GM20000 (cell line): ENCODE results near the gene ASIC2.

Experiments used
- DNase-seq: peaks from one replicate; pipeline ENCODE4 v3.0.0; 2012; ENCODE audit warnings: low spot score
- TF ChIP-seq, protein P1 (sequence below): IDR thresholded peaks from 2 replicates; pipeline ENCODE4 v1.5.1; 2012; ENCODE audit warnings: mild to moderate bottlenecking, control low read depth; ENCODE audit errors: extremely low read depth, missing control alignments

ASIC2 gene

DNA sequence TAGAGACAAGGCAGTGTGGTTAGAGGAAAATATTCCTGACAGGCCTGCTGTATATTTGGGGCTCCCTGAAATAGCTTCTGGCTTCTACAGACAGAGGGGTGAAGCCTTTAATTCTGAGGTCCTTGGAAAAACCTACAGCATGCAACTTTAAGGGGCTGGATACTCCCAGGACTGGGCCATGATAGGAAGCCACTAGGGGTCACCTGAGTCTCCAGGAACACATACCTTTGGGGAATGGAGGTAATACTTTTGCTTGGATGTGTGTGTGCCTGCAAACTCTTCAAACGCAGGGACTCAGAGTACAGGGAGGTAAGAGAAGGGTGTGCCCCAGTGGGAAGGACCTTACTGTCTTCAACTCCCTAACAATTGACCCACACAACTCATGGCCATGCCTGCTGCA, 4.1 kb downstream of the ASIC2 start:
- no peak for DNase-seq
- TF ChIP-seq, protein P1, sequence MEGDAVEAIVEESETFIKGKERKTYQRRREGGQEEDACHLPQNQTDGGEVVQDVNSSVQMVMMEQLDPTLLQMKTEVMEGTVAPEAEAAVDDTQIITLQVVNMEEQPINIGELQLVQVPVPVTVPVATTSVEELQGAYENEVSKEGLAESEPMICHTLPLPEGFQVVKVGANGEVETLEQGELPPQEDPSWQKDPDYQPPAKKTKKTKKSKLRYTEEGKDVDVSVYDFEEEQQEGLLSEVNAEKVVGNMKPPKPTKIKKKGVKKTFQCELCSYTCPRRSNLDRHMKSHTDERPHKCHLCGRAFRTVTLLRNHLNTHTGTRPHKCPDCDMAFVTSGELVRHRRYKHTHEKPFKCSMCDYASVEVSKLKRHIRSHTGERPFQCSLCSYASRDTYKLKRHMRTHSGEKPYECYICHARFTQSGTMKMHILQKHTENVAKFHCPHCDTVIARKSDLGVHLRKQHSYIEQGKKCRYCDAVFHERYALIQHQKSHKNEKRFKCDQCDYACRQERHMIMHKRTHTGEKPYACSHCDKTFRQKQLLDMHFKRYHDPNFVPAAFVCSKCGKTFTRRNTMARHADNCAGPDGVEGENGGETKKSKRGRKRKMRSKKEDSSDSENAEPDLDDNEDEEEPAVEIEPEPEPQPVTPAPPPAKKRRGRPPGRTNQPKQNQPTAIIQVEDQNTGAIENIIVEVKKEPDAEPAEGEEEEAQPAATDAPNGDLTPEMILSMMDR = no peak

DNA sequence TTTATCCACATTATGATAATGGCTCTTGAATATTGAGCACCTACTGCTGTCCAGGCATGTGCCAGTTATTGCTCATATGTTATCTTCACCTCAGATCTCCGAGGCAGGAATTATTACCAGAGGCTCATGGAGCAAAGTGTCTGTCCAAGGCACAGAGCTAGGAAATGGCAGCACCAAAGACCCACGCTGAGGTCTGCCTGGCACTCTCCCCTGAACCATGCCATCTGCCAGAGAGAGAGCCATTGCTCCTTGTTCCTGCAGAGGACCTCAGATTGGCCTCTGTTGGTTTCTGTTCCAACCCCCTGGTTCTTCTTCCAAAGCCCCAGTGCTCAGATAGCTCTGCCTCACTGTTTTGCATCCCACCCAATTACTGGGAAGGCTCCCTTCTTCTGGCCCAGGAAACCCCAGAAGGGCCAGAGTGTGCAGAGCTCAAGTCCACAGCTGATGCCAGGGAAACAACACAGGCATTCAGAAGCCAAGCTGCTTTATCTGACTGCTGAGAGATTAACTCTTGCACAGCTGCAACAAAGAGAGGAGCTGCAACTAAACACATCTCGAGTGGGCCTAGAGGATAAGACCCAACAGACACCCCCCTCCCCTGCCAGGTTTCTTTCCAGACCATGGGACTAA, 5.9 kb downstream of the ASIC2 start:
- DNase-seq = no peak
- TF ChIP-seq, protein P1 = no peak

DNA sequence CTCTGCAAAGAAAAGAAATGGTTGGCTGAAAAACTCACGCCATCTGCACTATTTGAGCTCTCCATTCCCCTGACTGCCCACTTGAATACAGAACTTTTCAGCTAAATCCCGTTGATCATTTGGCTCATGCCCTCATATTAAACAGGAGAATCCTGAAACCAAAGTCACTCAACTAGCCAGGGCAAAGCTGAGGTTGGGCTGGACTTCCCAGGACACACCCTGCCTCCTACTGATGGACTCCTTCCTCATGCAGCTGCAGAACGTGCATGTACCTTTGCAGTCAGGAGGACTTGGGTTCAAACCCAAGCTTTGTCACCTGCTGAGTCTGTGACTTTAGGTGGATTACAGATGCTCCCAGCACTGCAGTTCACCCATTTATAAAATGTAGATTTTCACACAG, 7.7 kb downstream of the ASIC2 start:
- TF ChIP-seq, protein P1 = no peak
- DNase-seq = no peak

DNA sequence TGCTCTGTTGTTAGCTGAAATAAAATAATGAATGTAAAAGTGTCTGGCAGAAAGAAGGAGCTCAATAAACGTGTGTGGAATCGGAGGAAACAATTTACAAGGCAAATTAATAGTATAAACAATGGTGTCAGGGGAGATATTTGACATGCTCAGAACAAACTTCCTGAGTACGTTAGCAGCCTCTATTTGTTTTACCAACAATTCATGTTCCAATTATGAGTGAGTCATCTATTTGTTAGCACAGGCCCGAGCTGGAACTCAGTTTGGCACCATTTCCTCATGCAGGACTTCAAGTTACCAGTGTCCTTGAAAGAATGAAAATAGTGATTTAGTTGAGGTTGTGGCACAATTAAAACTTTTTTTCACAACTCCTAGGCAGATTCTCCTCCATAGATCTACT, 9.1 kb downstream of the ASIC2 start:
- DNase-seq = no peak
- TF ChIP-seq, protein P1 = no peak

DNA sequence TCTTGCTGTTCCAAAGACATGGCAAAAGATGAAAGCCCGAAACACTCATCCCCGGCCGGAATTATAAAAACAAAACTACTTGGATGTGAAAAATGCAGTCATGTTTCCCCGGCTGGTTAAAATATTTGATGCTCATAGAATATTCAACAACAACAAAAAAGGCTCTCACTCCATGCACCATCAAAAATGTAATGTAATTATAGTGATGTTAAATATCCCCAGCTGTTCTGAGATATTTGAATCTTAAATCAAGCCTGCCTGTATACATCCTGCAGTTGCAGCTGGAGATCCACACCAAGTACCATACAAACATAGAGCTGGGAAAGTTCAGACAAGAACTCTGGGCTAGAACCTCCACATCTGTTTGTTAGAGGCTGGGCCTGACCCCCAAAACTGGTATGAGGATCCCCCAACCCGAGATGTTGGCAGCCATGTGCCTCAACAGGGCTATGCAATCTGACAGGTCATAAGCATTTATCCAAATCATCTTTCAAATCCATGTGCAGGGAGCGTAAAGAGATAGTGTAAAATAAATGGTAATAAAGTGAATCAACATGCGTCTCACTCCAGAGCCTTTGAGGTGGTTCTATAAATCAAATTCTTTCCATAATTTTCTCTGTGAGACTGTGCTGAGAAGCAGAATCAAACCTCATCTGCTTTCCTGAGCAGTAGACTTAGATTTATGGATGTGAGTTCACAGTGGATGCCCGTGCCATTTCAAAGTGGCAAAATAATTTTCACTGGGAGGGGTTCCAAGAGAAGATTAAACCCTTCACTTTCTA, 12.7 kb downstream of the ASIC2 start:
- TF ChIP-seq, protein P1 = no peak
- no peak for DNase-seq

DNA sequence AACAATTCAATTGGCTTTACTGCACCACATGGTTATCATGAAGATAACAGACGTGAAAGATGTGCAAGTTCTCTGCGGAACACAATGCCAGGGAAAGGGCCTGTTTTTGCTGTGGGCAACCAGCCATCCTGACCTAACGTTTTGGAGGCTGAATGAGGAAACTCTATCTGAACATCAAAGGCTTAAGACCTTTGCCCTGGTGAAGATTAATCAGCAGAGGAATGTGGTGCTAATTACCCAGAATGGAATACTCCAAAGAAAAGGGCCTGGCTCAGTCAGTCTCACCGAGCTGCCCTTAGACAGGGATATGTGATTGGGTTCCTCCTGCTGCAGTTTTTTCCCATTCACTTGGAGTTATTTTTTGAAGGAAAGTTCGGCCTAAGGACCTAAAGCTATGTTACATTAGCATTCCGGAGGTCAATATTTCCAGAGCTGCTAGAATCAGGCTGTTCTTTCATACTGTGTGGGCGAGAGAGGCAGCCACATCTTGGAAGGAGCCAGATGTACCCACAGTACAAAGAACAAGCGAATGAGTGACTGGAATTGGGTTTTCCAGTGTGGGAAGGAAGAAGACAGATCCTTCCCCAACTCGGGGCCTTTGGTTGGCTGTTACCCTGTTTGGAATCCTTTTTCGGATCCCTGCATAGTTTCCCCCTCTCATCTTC, 15.5 kb downstream of the ASIC2 start:
- DNase-seq = no peak
- TF ChIP-seq, protein P1 = no peak
